ENCODE results near the gene SCAF8.
"Not testable (repeated sequence)": the region's sequence is repeated elsewhere in the genome, so short reads cannot be mapped to it uniquely, and the experiment has no call there.

The SCAF8 gene, protein sequence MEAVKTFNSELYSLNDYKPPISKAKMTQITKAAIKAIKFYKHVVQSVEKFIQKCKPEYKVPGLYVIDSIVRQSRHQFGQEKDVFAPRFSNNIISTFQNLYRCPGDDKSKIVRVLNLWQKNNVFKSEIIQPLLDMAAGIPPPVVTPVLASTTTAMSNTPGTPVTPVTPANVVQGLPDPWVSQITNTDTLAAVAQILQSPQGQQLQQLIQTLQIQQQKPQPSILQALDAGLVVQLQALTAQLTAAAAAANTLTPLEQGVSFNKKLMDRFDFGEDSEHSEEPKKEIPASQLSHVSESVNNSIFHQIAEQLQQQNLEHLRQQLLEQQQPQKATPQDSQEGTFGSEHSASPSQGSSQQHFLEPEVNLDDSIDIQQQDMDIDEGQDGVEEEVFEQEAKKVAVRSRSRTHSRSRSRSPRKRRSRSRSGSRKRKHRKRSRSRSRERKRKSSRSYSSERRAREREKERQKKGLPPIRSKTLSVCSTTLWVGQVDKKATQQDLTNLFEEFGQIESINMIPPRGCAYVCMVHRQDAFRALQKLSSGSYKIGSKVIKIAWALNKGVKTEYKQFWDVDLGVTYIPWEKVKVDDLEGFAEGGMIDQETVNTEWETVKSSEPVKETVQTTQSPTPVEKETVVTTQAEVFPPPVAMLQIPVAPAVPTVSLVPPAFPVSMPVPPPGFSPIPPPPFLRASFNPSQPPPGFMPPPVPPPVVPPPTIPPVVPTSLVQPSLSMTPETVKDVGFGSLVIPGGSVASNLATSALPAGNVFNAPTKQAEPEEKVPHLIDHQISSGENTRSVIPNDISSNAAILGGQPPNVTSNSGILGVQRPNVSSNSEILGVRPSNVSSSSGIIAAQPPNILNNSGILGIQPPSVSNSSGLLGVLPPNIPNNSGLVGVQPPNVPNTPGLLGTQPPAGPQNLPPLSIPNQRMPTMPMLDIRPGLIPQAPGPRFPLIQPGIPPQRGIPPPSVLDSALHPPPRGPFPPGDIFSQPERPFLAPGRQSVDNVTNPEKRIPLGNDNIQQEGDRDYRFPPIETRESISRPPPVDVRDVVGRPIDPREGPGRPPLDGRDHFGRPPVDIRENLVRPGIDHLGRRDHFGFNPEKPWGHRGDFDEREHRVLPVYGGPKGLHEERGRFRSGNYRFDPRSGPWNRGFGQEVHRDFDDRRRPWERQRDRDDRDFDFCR (N-terminal part only)

GRCh38 chr6:154733183-154733625 lies at the start of gene SCAF8:
Gene SCAF8, plus strand, starts transcription at chr6:154733416. Its CDS starts 485 bp downstream, at chr6:154733901.
- in situ Hi-C loops (cut with HindIII; ENCODE audit: low sequenced_read_pairs) = no loop called here

DNA sequence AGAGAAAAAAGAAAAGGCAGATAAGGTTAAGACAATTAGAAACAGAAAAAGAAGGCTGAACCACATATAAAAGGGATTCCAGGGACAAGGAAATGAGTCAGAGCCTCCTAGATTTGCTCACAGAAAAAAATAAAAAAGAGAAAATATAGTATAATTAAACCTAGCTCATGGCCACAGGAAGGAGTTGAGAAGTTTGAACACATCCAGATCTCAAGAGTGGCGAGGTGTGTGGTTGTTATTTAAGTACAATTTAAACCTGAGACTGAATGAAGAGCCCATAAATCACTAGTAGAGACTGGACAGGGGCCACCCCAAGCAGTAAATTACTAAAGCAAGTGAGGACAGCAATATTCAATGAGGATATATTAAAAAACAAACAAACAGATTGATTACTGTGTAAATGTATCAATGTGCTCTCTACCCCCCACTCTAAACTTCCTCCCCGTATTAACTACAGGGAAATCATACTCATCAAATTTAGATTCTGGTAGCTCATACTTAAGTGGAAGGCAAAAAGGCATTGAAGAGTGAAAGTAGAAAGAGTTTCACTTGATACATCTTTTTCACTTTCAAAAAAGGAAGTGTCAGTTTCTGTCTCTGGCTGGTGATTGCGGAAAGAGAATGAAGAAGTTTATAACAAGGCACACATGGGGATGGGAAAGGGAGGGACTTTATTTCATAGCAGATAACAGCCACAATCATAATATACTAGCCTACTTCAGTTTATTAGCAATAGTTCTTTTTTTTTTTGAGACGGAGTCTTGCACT lies 49.3 kb upstream of the SCAF8 start:
- in situ Hi-C loops (cut with HindIII; ENCODE audit: low sequenced_read_pairs) = no loop called here

DNA sequence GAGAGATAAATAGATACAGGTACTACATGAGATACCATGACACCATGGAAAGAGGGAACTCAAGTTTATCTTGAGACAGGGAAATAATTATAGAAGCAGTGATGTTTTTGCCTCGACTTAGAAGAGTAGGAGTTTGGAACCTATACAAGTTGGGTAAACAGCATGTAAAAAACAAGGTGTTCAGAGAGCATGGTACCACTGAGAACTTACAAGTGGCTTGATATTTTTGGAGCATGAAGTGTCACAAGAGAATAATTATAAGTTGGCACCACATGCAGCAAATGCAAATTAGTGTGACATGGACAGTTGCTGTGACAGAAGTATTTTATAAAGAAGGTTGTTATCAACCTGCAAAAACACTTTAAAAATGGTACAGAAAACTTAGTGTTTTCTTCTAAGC lies 47.1 kb upstream of the SCAF8 start:
- in situ Hi-C loops (cut with HindIII; ENCODE audit: low sequenced_read_pairs) = no loop called here

DNA sequence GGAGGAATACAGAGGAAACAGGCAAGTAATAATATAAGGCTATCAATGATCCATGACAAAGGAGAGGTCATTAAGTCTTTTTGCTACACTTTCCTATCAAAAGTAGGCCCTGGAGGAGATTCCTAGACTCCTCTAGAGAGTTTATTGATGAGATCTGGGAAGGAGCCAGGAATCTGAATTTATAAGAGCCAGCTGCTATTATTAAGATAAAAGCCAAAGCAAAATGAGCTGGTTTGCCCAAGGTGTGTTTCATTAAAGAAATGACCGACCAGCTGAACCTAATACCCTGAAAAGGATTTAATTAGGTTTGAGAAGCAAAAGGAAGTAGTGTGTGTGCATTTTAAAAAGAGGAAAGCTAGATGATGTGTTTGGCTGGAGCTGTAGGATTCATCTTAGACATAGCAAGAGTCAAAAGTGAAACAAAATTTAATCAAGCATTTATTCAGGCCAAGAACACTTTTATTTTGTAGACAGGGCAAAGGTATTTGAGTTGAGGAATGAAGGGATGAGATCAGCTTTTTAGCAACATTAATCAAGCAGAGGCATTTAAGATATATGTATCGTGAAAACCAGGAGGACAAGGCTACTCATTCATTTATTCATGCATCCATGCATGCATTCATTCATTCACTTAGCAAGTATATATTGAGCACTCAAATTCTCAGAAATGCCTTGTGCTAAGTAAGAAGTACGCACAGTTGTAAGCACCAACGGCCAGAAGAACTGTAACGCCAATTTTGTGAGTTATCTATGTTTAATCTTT lies 43.5 kb upstream of the SCAF8 start:
- in situ Hi-C loops (cut with HindIII; ENCODE audit: low sequenced_read_pairs) = no loop called here

GRCh38 chr6:154690857-154691256 lies 42.4 kb upstream of the SCAF8 start:
- in situ Hi-C loops (cut with HindIII; ENCODE audit: low sequenced_read_pairs) = no loop called here

GRCh38 chr6:154696661-154697060 lies 36.6 kb upstream of the SCAF8 start:
- in situ Hi-C loops (cut with HindIII; ENCODE audit: low sequenced_read_pairs) = no loop called here

GRCh38 chr6:154703124-154703523 lies 30.1 kb upstream of the SCAF8 start:
- in situ Hi-C loops (cut with HindIII; ENCODE audit: low sequenced_read_pairs) = no loop called here

DNA sequence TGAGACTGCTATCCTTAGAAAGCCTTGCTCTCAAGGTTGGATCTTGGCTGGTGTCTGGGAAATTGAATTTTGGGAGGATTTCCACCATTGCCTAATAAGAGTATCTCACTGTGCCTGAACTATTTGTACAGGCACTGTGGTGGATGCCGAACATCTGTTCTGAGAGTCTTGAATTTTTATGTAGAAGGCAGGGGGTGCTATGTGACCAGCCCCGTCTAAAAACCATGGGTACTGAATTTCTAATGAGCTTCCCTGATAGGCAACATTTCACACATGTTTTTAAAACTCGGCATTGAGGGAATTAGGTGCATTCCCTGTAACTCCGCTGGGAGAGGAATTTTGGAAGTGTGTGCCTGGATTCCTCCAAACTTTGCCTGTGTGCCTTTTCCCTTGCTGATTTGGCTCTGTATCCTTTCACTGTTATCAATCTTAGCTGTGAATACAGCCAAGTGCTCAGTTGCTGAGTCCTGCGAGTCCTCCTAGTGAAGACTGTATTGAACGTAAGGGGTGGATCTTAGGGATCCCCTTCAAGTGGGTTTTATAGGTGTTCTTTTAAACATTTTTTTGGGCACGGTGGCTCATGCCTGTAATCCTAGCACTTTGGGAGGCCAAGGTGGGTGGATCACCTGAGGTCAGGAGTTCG lies 27.6 kb upstream of the SCAF8 start:
- in situ Hi-C loops (cut with HindIII; ENCODE audit: low sequenced_read_pairs) = no loop called here

DNA sequence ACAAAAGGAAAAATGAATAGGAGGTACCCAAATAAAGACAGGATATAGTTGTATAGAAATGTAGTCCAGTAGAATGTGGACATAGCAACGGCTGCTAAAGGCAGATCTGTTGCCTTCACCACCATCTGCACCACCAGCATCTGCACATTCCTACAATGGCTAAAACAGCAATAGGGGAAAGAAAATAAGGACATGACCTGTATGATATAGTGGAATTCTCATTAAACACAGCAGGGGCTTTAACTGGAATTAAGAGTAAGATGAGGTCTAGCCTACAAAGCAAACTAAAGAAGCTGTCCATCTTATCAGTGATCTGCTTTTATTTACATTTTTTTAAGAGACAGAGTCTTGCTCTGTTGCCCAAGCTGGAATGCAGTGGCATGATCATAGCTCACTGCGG lies 26.8 kb upstream of the SCAF8 start:
- in situ Hi-C loops (cut with HindIII; ENCODE audit: low sequenced_read_pairs) = no loop called here

DNA sequence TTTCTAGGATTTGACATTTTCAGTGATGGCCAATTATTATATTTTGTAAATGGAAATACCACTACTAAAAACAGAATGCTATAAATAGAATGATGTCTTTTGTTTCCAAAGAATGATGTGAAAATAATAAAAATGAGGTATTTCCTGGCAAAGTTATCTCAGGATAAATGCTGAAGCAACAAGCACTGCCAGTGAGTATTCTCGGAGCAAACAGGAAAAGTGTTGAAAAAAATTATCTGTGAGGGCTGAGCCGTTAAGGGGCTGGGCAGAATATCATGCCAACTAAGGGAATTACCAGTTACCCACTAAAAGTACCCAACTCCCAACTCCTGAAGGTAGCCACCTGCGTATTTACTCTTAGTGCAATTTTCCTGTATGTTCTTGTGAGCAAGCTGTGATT lies 23.6 kb upstream of the SCAF8 start:
- in situ Hi-C loops (cut with HindIII; ENCODE audit: low sequenced_read_pairs) = no loop called here

DNA sequence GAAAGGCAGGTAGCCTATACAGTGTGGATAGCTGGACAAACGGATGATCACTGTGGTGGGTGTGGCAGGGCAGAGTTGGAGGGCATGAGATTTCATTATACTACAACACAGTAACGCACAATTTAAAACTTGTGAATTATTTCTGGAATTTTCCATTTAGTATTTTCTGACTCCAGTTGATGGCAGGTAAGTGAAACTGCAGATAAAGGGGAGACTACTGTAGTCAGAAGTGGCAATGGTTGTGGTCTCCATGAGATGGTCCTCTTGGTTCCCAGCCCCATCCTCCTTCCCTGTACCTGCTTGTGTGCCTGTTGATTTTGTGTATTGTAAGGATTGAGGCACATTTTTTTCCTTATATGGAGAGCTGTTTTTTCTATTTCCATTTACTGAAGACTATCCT lies 22.5 kb upstream of the SCAF8 start:
- in situ Hi-C loops (cut with HindIII; ENCODE audit: low sequenced_read_pairs) = no loop called here

GRCh38 chr6:154715446-154715845 lies 17.8 kb upstream of the SCAF8 start:
- in situ Hi-C loops (cut with HindIII; ENCODE audit: low sequenced_read_pairs) = no loop called here

DNA sequence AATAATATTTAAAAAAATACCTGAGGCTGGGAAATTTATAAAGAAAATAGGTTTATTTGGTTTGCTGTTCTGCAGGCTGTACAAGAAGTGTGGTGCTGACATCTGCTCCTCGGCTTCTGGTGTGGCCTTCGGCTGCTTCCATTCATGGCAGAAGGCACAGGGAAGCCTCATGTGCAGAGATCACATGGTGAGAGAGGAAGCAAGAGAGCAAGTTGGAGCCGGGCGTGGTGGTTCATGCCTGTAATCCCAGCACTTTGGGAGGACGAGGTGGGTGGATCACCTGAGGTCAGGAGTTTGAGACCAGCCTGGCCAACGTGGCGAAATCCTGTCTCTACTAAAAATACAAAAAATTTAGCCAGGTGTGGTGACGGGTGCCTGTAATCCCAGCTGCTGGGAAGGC lies 16.9 kb upstream of the SCAF8 start:
- in situ Hi-C loops (cut with HindIII; ENCODE audit: low sequenced_read_pairs) = not testable (repeated sequence)

DNA sequence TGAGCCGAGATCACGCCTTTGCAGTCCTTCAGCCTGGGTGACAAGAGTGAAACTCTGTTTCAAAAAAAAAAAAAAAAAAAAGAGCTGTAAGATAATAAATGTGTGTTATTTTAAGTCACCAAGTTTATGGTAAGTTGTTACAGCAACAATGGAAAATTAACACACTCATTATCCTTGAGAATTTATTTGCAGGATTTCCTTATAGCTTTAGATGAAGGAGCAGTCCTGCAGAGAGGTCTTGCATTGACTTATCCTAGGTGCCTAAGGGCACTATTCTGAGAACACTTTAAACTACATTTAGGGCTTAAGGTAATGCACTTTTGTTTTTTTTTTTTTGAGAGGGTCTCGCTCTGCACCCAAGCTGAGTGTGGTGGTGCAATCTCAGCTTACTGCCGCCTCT lies 13.8 kb upstream of the SCAF8 start:
- in situ Hi-C loops (cut with HindIII; ENCODE audit: low sequenced_read_pairs) = no loop called here

GRCh38 chr6:154719854-154720253 lies 13.4 kb upstream of the SCAF8 start:
- in situ Hi-C loops (cut with HindIII; ENCODE audit: low sequenced_read_pairs) = no loop called here

- in situ Hi-C loops (cut with HindIII; ENCODE audit: low sequenced_read_pairs) = no loop called here
Observed at GRCh38 chr6:154721460-154721859, 11.8 kb upstream of the SCAF8 start.

- in situ Hi-C loops (cut with HindIII; ENCODE audit: low sequenced_read_pairs) = no loop called here
Observed at GRCh38 chr6:154726887-154727286, 6.3 kb upstream of the SCAF8 start.

GRCh38 chr6:154731296-154732218 lies 1.7 kb upstream of the SCAF8 start:
- in situ Hi-C loops (cut with HindIII; ENCODE audit: low sequenced_read_pairs) = no loop called here
